Tibial nerve (tissue), 4 donors: ENCODE data around the gene ANXA7.

Experiments used
- CTCF ChIP-seq, 5 experiments: fragments of 200-600 bp in 3 of 5; fragments of 450-650 bp in 2 of 5; sonication (generic) in 3 of 5; IDR thresholded peaks; one replicate each; pipeline ENCODE4 v1.5.1; 2016 to 2019; ENCODE audit warnings: antibody characterized with exemption in 5 of 5, mild to moderate bottlenecking in 3 of 5, moderate library complexity in 2 of 5
- EP300 ChIP-seq, 2 donors: sonication (generic); formaldehyde crosslinking; IDR thresholded peaks; one replicate each; pipeline ENCODE4 v1.6.1; 2017; ENCODE audit warnings: antibody characterized with exemption in 2 of 2, mild to moderate bottlenecking in 1 of 2
- POLR2A ChIP-seq, 2 donors: fragments of 450-650 bp; IDR thresholded peaks; one replicate each; pipeline ENCODE4 v1.6.1; 2017; ENCODE audit warnings: antibody characterized with exemption in 2 of 2, mild to moderate bottlenecking in 2 of 2, moderate library complexity in 2 of 2

DNA sequence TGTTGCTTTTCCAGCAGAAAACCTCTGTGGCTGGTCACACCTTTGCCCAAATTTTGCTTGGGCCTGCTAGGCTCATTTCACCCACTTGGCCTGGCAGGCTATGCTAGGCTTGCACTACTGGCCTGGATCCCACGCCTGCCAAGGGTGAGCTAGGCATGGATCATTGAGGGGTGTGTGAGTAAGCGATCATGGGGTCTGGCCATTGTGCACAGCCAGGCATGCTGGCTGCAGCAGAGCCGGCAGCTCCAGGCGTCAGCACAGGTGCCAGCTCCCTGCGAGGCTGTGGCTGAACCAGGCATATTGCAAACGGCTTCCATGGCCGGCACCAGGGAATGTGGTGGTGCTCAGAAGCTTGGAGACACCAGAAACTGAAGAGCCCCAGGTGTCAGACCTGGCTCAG lies 74.4 kb downstream of the ANXA7 start:
- TF ChIP-seq CTCF (IDR thresholded peaks at IDR 0.05) (no peak), POLR2A (IDR thresholded peaks at IDR 0.05) (no peak), EP300 (IDR thresholded peaks at IDR 0.05) (no peak)
